K562 (cell line): ENCODE measurements around the gene OCEL1. TPM values are rescaled to one million over a fixed set of nuclear protein-coding genes. Genes with fewer than 3 reads are reported as not detected.
A peak's percentile ranks its signal among the peaks of the same experiment; 100 is the strongest.

Experiments
- ARNT ChIP-seq, 2 experiments: fragments of 450-650 bp; IDR thresholded peaks; 2 replicates each; pipeline ENCODE4 v1.6.1; 2016; ENCODE audit warnings: mild to moderate bottlenecking in 1 of 2
- CCNT2 ChIP-seq: IDR thresholded peaks from 2 replicates; pipeline ENCODE4 v1.6.1; 2011; ENCODE audit warnings: borderline replicate concordance, low read depth, mild to moderate bottlenecking, moderate library complexity, mixed read lengths, low read length; ENCODE audit not compliant: insufficient read length; ENCODE audit errors: extremely low read depth
- CREB5 ChIP-seq: fragments of 250-450 bp; sonication (Bioruptor Pico); IDR thresholded peaks from 2 replicates; pipeline ENCODE4 v1.5.0; 2020; ENCODE audit warnings: mild to moderate bottlenecking
- GATAD2B ChIP-seq: fragments of 450-650 bp; IDR thresholded peaks from 2 replicates; pipeline ENCODE4 v1.6.1; 2017; ENCODE audit warnings: mild to moderate bottlenecking, borderline replicate concordance
- HDAC2 ChIP-seq: fragments of 450-650 bp; IDR thresholded peaks from 2 replicates; pipeline ENCODE4 v1.6.1; 2016; ENCODE audit warnings: mild to moderate bottlenecking
- HIVEP1 ChIP-seq: fragments of 250-450 bp; sonication (Bioruptor Pico); IDR thresholded peaks from 2 replicates; pipeline ENCODE4 v1.4.0; 2020; ENCODE audit warnings: mild to moderate bottlenecking
- JUND ChIP-seq, 2 experiments: IDR thresholded peaks; 2 replicates in 1 of 2; 3 replicates in 1 of 2; pipeline ENCODE4 v1.6.1; 2011; ENCODE audit warnings: borderline replicate concordance in 2 of 2, low read depth in 2 of 2, low read length in 2 of 2, improper control_type of control experiment in 1 of 2, missing biosample characterization in 1 of 2, missing genetic modification characterization in 1 of 2, missing genetic modification reagents in 1 of 2
- MAZ ChIP-seq, 2 experiments: fragments of 450-650 bp in 1 of 2; sonication (generic) in 1 of 2; formaldehyde crosslinking; IDR thresholded peaks in 1 of 2; conservative IDR thresholded peaks in 1 of 2; 2 replicates each; pipeline versions ENCODE4 v1.4.0 to v1.5.0; 2020; ENCODE audit warnings: mild to moderate bottlenecking in 1 of 2, missing genetic modification reagents in 1 of 2
- MCM5 ChIP-seq: fragments of 450-650 bp; IDR thresholded peaks from 2 replicates; pipeline ENCODE4 v1.6.1; 2016; ENCODE audit warnings: low read depth
- NRF1 ChIP-seq, 2 experiments: fragments of 450-650 bp; IDR thresholded peaks in 1 of 2; conservative IDR thresholded peaks in 1 of 2; 2 replicates each; pipeline ENCODE4 v1.6.1; 2014; ENCODE audit warnings: mild to moderate bottlenecking in 2 of 2
- POLR2G ChIP-seq: fragments of 200-400 bp; formaldehyde crosslinking; IDR thresholded peaks from 2 replicates; pipeline ENCODE4 v1.6.1; 2017; ENCODE audit warnings: low read depth, mild to moderate bottlenecking, antibody characterized with exemption, low read length, moderate library complexity
- RUNX1 ChIP-seq: sonication (generic); IDR thresholded peaks from 2 replicates; pipeline ENCODE4 v1.6.1; 2016; ENCODE audit warnings: antibody characterized with exemption, low read depth
- TAF1 ChIP-seq: IDR thresholded peaks from 2 replicates; pipeline ENCODE4 v1.6.1; 2011; ENCODE audit warnings: mild to moderate bottlenecking, low read length, moderate library complexity; ENCODE audit not compliant: insufficient read depth, control insufficient read depth, severe bottlenecking; ENCODE audit errors: extremely low read depth
- TAF7 ChIP-seq: fragments of 450-650 bp; IDR thresholded peaks from 2 replicates; pipeline ENCODE4 v1.6.1; 2016; ENCODE audit warnings: missing genetic modification characterization, missing compliant biosample characterization
- USF2 ChIP-seq: sonication (generic); formaldehyde crosslinking; IDR thresholded peaks from 2 replicates; pipeline ENCODE4 v1.5.0; 2020; ENCODE audit warnings: missing genetic modification reagents
- ZC3H4 ChIP-seq: sonication (generic); formaldehyde crosslinking; IDR thresholded peaks from 2 replicates; pipeline ENCODE4 v1.9.0; 2021; ENCODE audit warnings: missing genetic modification reagents, borderline replicate concordance
- ZFP30 ChIP-seq: fragments of 250-450 bp; sonication (Bioruptor Pico); IDR thresholded peaks from 2 replicates; pipeline ENCODE4 v1.8.0; 2022; ENCODE audit warnings: moderate library complexity, mild to moderate bottlenecking, inconsistent platforms, borderline replicate concordance
- ZFP36 ChIP-seq: fragments of 150-350 bp; IDR thresholded peaks from 2 replicates; pipeline ENCODE4 v1.6.1; 2018; ENCODE audit warnings: low read length, low read depth; ENCODE audit not compliant: partially characterized antibody
- ZNF12 ChIP-seq: sonication (generic); formaldehyde crosslinking; IDR thresholded peaks from 2 replicates; pipeline ENCODE4 v1.4.0; 2020; ENCODE audit warnings: mild to moderate bottlenecking, missing genetic modification reagents
- ZNF140 ChIP-seq: fragments of 250-450 bp; sonication (Bioruptor Pico); IDR thresholded peaks from 2 replicates; pipeline ENCODE4 v1.8.0; 2021; ENCODE audit warnings: moderate library complexity, mild to moderate bottlenecking, inconsistent platforms
- ZNF740 ChIP-seq, 3 experiments: fragments of 200-800 bp in 1 of 3; sonication (Bioruptor generic) in 1 of 3; sonication (generic) in 1 of 3; formaldehyde crosslinking in 1 of 3; IDR thresholded peaks; 2 replicates each; pipeline versions ENCODE4 v1.6.1 to v1.8.0; 2016 to 2022; ENCODE audit warnings: mild to moderate bottlenecking in 2 of 3, missing compliant biosample characterization in 2 of 3, missing genetic modification characterization in 2 of 3, missing genetic modification reagents in 1 of 3
- polyA plus RNA-seq, 8 experiments: library from polyadenylated mRNA; depleted of rRNA in 4 of 8; stranded (reverse) in 5 of 8; unstranded in 3 of 8; fragments of >200 nt; fragmentation: Nextera tagmentation in 2 of 8; fragmentation: Illumina TruSeq in 1 of 8; extraction: Ambion mirVana in 2 of 8; extraction: Trizol in 1 of 8; gene quantifications; 2 replicates each; pipeline versions ENCODE4 v1.2.1 to v1.2.3, GENCODE V29; 2011 to 2014; ENCODE audit warnings: inconsistent platforms in 1 of 8, missing spikeins in 1 of 8
- total RNA-seq, 7 experiments: library from RNA; depleted of rRNA in 6 of 7; stranded (reverse); fragments of >200 nt in 6 of 7; fragmentation: Illumina TruSeq in 2 of 7; extraction: Trizol in 2 of 7; gene quantifications; 2 replicates each; pipeline versions ENCODE4 v1.2.1 to v1.2.3, GENCODE V29; 2011 to 2021; ENCODE audit warnings: low replicate concordance in 1 of 7

The OCEL1 gene
- total and polyA plus RNA-seq, 9 of the 15 experiments (the other 6 are each of a cell fraction or from before 2014, with no cell fraction given) = 8.0 to 38.0 (median 12.4) TPM

- TF ChIP-seq ZFP30 (no peak), HIVEP1 (CRISPR knock-in tag) (no peak), MAZ (CRISPR knock-in tag; conservative IDR thresholded peaks at IDR 0.05 in 1 of 2, IDR thresholded peaks at IDR 0.05 in 1 of 2) (0 out of 4 replicates have a peak, but pooled peaks of 1 of the 2 experiments have one; percentile 4), JUND (IDR thresholded peaks at IDR 0.05; ENCODE audit: borderline replicate concordance, low read depth, low read length) (no peak), JUND (tag; IDR thresholded peaks at IDR 0.05; ENCODE audit: borderline replicate concordance, low read depth, low read length) (no peak), ZNF12 (CRISPR knock-in tag) (no peak), ARNT (IDR thresholded peaks at IDR 0.05) (no peak), ZNF740 (CRISPR knock-in tag; IDR thresholded peaks at IDR 0.05) (peak; percentile 97), ZNF740 (tag; IDR thresholded peaks at IDR 0.05) (peak in 1 of 2 experiments; percentile 81; a peak in 2 of 4 replicates), TAF1 (peak; percentile 10), TAF7 (tag) (no peak), ZC3H4 (CRISPR knock-in tag) (peak; percentile 21; the same call in 1 of the 2 replicates), CCNT2 (peak; percentile 17), NRF1 (conservative IDR thresholded peaks at IDR 0.05 in 1 of 2, IDR thresholded peaks at IDR 0.05 in 1 of 2) (peak in 1 of 2 experiments; percentile 54; a peak in 2 of 4 replicates), USF2 (no peak), MCM5 (no peak), HDAC2 (no peak), RUNX1 (no peak), ZNF140 (no peak), ZFP36 (peak; percentile 32), GATAD2B (peak; percentile 38; the same call in 1 of the 2 replicates), POLR2G (peak; percentile 51), CREB5 (no peak)
- TF ChIP-seq, all 486 proteins: peak for 26
These were observed 18.9 kb downstream of the OCEL1 start (continued) for GRCh38 chr19:17244618-17245534.
